ENCODE data around the gene APBA1.

DNA sequence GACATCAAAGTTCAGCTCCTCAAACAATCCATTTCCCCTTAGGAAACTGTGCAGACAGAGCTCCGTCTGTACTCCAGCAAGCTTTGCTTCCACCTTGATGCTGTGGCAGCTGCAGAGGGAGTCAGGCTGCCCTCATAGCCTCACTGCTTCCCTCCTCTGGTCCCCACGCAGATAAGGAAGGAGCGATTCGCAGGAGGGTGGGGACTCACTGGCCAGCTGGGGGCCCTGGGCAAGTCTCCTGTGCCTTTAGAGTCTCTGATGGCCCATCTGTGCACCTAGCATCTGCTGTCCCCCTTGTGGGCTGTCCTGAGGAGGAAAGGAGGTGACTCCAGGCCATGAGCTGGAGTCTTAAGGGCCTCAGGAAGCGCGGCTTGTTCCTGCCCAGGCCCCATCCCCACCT lies 225.7 kb downstream of the APBA1 start:
- TF ChIP-seq, protein P1, sequence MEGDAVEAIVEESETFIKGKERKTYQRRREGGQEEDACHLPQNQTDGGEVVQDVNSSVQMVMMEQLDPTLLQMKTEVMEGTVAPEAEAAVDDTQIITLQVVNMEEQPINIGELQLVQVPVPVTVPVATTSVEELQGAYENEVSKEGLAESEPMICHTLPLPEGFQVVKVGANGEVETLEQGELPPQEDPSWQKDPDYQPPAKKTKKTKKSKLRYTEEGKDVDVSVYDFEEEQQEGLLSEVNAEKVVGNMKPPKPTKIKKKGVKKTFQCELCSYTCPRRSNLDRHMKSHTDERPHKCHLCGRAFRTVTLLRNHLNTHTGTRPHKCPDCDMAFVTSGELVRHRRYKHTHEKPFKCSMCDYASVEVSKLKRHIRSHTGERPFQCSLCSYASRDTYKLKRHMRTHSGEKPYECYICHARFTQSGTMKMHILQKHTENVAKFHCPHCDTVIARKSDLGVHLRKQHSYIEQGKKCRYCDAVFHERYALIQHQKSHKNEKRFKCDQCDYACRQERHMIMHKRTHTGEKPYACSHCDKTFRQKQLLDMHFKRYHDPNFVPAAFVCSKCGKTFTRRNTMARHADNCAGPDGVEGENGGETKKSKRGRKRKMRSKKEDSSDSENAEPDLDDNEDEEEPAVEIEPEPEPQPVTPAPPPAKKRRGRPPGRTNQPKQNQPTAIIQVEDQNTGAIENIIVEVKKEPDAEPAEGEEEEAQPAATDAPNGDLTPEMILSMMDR (IDR thresholded peaks at IDR 0.05; ENCODE audit: extremely low read depth in 1 of 2, insufficient read depth in 1 of 2, low read depth in 1 of 2, low read length in 2 of 2), result no peak
- TF ChIP-seq, protein P2, sequence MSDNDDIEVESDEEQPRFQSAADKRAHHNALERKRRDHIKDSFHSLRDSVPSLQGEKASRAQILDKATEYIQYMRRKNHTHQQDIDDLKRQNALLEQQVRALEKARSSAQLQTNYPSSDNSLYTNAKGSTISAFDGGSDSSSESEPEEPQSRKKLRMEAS (IDR thresholded peaks at IDR 0.05; ENCODE audit: insufficient read depth, insufficient read length), result no peak
- TF ChIP-seq EZH2 (IDR thresholded peaks at IDR 0.05; ENCODE audit: borderline replicate concordance, low read depth, low read length, severe bottlenecking), result no peak
- TF ChIP-seq POLR2A (IDR thresholded peaks at IDR 0.05; ENCODE audit: low read depth, low read length), result no peak
- no peak for TF ChIP-seq POLR2AphosphoS5 (IDR thresholded peaks at IDR 0.05; ENCODE audit: insufficient read depth, low read depth, low read length)
